Upper lobe of left lung (tissue), 6 donors: Measurements from ENCODE around the gene CACNA2D4. TPM values are rescaled to one million over a fixed set of nuclear protein-coding genes. Genes with fewer than 3 reads are reported as not detected.
A peak's percentile ranks its signal among the peaks of the same experiment; 100 is the strongest.

Experiments
- ATAC-seq, 2 donors: fragments of 200-7000 bp; cut with Tn5 transposase; one replicate each; pipeline ENCODE4 v1.9.1; 2022; ENCODE audit warnings: mild to moderate bottlenecking in 2 of 2, moderate library complexity in 2 of 2; ENCODE audit not compliant: low FRiP score in 2 of 2
- DNase-seq, 2 donors: peaks; one replicate each; pipeline ENCODE4 v3.0.0-alpha.2; 2019 to 2020
- H3K27ac ChIP-seq, 4 donors: fragments of 200-600 bp; sonication (generic); one replicate each; pipeline ENCODE4 v1.5.1; 2016 to 2019
- H3K27me3 ChIP-seq, 4 donors: fragments of 200-600 bp; sonication (generic); one replicate each; pipeline ENCODE4 v1.5.1; 2017 to 2019
- H3K36me3 ChIP-seq, 4 donors: fragments of 200-600 bp; sonication (generic); one replicate each; pipeline ENCODE4 v1.5.1; 2016 to 2019
- H3K4me1 ChIP-seq, 4 donors: fragments of 200-600 bp; sonication (generic); one replicate each; pipeline ENCODE4 v1.5.1; 2018 to 2019
- H3K4me3 ChIP-seq, 4 donors: fragments of 200-600 bp; sonication (generic); one replicate each; pipeline ENCODE4 v1.5.1; 2017 to 2019; ENCODE audit warnings: mild to moderate bottlenecking in 2 of 4, moderate library complexity in 1 of 4
- H3K9me3 ChIP-seq, 4 donors: fragments of 200-600 bp; sonication (generic); one replicate each; pipeline ENCODE4 v1.5.1; 2018 to 2019
- EP300 ChIP-seq, 4 donors: sonication (generic); formaldehyde crosslinking; IDR thresholded peaks; one replicate each; pipeline ENCODE4 v1.5.1; 2017; ENCODE audit warnings: antibody characterized with exemption in 4 of 4, control low read depth in 2 of 4
- POLR2A ChIP-seq, 4 donors: fragments of 450-650 bp; IDR thresholded peaks; one replicate each; pipeline ENCODE4 v1.5.1; 2016 to 2017; ENCODE audit warnings: antibody characterized with exemption in 4 of 4, mild to moderate bottlenecking in 2 of 4
- POLR2AphosphoS5 ChIP-seq, 2 donors: sonication (generic); formaldehyde crosslinking; IDR thresholded peaks; one replicate each; pipeline ENCODE4 v1.5.1; 2017; ENCODE audit warnings: antibody characterized with exemption in 2 of 2
- WGBS, 2 donors: methylation state at CpG; one replicate each; pipeline ENCODE4 v1.1.5; 2017 to 2018; 5-methylcytosine and 5-hydroxymethylcytosine counted together
- total RNA-seq, 6 donors: library from RNA; depleted of rRNA in 4 of 6; stranded (reverse); fragments of >200 nt in 4 of 6; gene quantifications; one replicate each; pipeline versions ENCODE4 v1.1.0 to v1.2.1, GENCODE V29; 2016 to 2021
- TF ChIP-seq, protein P1 (sequence below), 6 experiments: fragments of 450-650 bp in 4 of 6; fragments of 200-600 bp in 2 of 6; sonication (generic) in 2 of 6; IDR thresholded peaks; one replicate each; pipeline ENCODE4 v1.5.1; 2016 to 2019; ENCODE audit warnings: antibody characterized with exemption in 6 of 6
- donor health status: DM: no; HTN: no; CAD: no; lungs with moderate emphysema.
- donor health status: DM: no; HTN: yes; CAD: no; lungs with severe emphysema.

CACNA2D4 gene
- total RNA-seq, 6 donors from 2014 or later: 3.3 to 8.4 (median 7.0) TPM

- DNase-seq (peak in 1 of 2 donors; percentile 74), ATAC-seq (peak in 1 of 2 donors; percentile 54)
- peak overlapping the region in 1 of 4 donors; percentile 5 for H3K27ac ChIP-seq
- peaks cover 1 to 18% (median 10%) of the 10 kb centered on the region in 4 donors for H3K36me3 ChIP-seq
- TF ChIP-seq, protein P1, sequence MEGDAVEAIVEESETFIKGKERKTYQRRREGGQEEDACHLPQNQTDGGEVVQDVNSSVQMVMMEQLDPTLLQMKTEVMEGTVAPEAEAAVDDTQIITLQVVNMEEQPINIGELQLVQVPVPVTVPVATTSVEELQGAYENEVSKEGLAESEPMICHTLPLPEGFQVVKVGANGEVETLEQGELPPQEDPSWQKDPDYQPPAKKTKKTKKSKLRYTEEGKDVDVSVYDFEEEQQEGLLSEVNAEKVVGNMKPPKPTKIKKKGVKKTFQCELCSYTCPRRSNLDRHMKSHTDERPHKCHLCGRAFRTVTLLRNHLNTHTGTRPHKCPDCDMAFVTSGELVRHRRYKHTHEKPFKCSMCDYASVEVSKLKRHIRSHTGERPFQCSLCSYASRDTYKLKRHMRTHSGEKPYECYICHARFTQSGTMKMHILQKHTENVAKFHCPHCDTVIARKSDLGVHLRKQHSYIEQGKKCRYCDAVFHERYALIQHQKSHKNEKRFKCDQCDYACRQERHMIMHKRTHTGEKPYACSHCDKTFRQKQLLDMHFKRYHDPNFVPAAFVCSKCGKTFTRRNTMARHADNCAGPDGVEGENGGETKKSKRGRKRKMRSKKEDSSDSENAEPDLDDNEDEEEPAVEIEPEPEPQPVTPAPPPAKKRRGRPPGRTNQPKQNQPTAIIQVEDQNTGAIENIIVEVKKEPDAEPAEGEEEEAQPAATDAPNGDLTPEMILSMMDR (IDR thresholded peaks at IDR 0.05): peak; percentile 64 to 86 (median 72)
- TF ChIP-seq POLR2A (IDR thresholded peaks at IDR 0.05): no peak
- WGBS, 2 donors: 50 to 52% methylated on average over 10 of the region's 10 CpGs
- no peaks in the 10 kb centered on the region for H3K27me3 ChIP-seq
- H3K9me3 ChIP-seq: no peaks in the 10 kb centered on the region
- no peak overlapping the region for H3K4me3 ChIP-seq
- peaks cover 21 to 25% (median 22%) of the 10 kb centered on the region in 4 donors for H3K4me1 ChIP-seq
Measured at GRCh38 chr12:1791104-1791841, 127.2 kb downstream of the CACNA2D4 start.

- H3K4me1 ChIP-seq: peaks cover 15 to 20% (median 17%) of the 10 kb centered on the region in 4 donors
- DNase-seq: no peak
- WGBS, 2 donors: 53 to 68% methylated on average over 7 of the region's 7 CpGs
- no peaks in the 10 kb centered on the region for H3K27me3 ChIP-seq
- no peaks in the 10 kb centered on the region for H3K9me3 ChIP-seq
- peak overlapping the region in 1 of 4 donors; percentile 5 for H3K27ac ChIP-seq
- no peak for ATAC-seq
- no peak overlapping the region for H3K4me3 ChIP-seq
- H3K36me3 ChIP-seq: peaks cover 4 to 27% (median 18%) of the 10 kb centered on the region in 4 donors
- TF ChIP-seq POLR2A (IDR thresholded peaks at IDR 0.05) (no peak), EP300 (IDR thresholded peaks at IDR 0.05) (no peak), POLR2AphosphoS5 (IDR thresholded peaks at IDR 0.05) (no peak)
- TF ChIP-seq, protein P1 (IDR thresholded peaks at IDR 0.05): no peak
Measured at GRCh38 chr12:1790444-1790843, 128.0 kb downstream of the CACNA2D4 start.

DNA sequence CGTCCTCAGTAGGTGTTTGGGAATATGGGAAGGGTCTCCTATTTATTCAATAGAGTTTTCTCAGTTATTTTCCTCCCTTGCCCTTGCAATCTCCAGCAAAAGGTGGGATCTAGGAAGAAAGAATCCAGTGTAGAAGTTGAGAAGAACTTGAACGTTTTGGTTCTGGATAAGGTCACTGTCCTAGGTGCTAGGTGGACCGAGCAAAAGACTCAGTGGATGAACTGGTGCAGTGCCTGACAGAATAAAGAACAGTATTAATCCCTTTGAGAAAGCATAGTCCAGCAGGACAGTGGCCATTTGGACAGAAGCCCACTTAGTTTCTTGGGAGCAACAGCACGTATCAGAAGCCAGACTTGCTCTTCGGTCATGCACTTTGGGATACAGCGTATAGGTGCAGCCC lies 130.7 kb downstream of the CACNA2D4 start:
- 69 to 82% methylated on average over 6 of the region's 6 CpGs for WGBS, 2 donors
- Histone ChIP-seq H3K9me3 (no peaks in the 10 kb centered on the region), H3K27me3 (no peaks in the 10 kb centered on the region), H3K27ac (no peak overlapping the region), H3K36me3 (peaks cover 4 to 38% (median 23%) of the 10 kb centered on the region in 4 donors), H3K4me1 (peaks cover 0 to 12% (median 6%) of the 10 kb centered on the region in 4 donors), H3K4me3 (no peak overlapping the region)
- no peak for ATAC-seq
- no peak for DNase-seq
- TF ChIP-seq EP300 (IDR thresholded peaks at IDR 0.05) (no peak), POLR2A (IDR thresholded peaks at IDR 0.05) (no peak), POLR2AphosphoS5 (IDR thresholded peaks at IDR 0.05) (no peak)
- TF ChIP-seq, protein P1 (IDR thresholded peaks at IDR 0.05): no peak

DNA sequence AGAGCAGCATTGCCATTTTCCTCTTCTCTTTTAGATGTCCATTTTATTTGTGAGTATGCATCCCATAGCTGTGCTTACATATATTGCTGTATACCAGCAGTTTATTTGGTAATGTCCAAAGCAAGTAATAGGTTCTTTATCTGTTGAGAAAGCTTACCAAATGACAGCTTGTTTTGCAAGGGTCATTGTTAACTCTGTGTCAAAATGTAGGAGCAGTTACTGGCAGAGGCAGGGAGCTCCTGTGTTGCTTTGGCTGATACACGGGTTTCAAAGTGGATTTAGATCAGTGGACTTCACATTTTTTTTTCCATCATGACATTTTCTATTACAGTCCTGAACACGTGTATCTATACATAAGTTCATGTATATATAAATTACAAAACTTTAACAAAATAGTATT lies 136.2 kb downstream of the CACNA2D4 start:
- H3K9me3 ChIP-seq: no peaks in the 10 kb centered on the region
- peaks cover 8 to 24% (median 18%) of the 10 kb centered on the region in 4 donors for H3K4me1 ChIP-seq
- no peaks in the 10 kb centered on the region for H3K27me3 ChIP-seq
- DNase-seq (no peak), ATAC-seq (no peak)
- H3K4me3 ChIP-seq: no peak overlapping the region
- 61 to 63% methylated on average over 2 of the region's 2 CpGs for WGBS, 2 donors
- peaks cover 4 to 46% (median 26%) of the 10 kb centered on the region in 4 donors for H3K36me3 ChIP-seq
- no peak overlapping the region for H3K27ac ChIP-seq
- TF ChIP-seq, protein P1 (IDR thresholded peaks at IDR 0.05): no peak
- TF ChIP-seq POLR2A (IDR thresholded peaks at IDR 0.05) (no peak), EP300 (IDR thresholded peaks at IDR 0.05) (no peak), POLR2AphosphoS5 (IDR thresholded peaks at IDR 0.05) (no peak)
